GM19452 (cell line): Measurements from ENCODE around the gene OR5AR1.
"Not testable (repeated sequence)": the region's sequence is repeated elsewhere in the genome, so short reads cannot be mapped to it uniquely, and the experiment has no call there.

ENCODE experiments used
- ATAC-seq: cut with Tn5 transposase; IDR thresholded peaks from one replicate; pipeline ENCODE4 v1.9.1; 2021; ENCODE audit not compliant: unreplicated experiment

Gene OR5AR1

DNA sequence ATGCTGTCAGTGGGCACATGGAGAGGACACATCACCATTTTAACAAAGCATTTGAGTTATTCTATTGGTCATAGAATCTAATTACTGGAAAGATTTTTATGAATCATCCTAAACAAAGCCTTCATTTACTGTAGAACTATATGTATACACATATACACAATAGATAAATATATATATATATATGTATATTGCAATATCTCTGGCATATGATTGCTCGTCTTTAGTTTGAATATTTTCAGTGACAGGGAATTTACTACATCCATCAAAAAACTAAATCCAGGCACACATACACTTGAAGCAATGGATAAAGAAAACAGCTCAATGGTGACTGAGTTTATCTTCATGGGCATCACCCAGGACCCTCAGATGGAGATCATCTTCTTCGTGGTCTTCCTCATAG, at the start of gene OR5AR1:
OR5AR1 (plus strand) TSS at position 301 of the 400 bp plus-strand sequence; CDS start at position 301, 0 bp downstream.
- ATAC-seq, result no peak

DNA sequence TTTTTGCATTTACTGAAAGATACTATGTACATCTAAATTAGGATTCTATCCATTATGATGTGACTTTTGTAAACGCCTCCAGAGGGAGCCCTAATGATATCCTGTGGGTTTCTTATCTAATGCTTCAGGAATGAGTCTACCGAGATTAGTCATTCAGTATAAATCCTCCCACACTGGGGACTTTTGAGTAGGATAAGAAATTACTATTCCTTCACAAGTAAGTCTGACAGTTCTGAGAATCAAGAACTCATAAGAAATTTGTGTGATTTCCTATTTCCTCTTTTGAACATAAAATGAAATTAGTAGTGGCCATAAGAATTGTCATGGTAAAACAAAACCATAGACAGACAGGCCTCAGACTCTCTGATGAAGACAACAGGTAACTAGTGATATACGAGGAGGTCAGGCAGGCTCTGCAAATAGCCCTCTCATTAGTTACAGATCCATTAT, 38.8 kb upstream of the OR5AR1 start:
- no peak for ATAC-seq

DNA sequence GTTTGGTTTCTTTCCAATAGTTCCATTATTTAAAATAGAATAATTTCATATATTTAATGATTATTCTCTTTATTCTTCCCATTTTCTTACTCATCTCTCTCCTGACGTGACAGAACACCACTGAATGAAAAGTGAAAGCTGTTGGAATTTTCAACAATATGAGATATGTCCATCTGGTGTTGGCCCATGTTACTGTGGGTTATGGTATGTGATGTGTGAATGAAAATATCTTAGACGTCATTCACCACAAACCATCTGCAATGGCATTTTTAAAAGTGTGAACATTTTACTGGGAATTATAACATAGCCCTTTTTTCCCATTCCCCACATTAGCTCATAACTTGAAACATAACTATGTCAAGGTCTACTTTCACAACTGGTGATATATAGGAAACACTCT, 37.5 kb upstream of the OR5AR1 start:
- no peak for ATAC-seq

DNA sequence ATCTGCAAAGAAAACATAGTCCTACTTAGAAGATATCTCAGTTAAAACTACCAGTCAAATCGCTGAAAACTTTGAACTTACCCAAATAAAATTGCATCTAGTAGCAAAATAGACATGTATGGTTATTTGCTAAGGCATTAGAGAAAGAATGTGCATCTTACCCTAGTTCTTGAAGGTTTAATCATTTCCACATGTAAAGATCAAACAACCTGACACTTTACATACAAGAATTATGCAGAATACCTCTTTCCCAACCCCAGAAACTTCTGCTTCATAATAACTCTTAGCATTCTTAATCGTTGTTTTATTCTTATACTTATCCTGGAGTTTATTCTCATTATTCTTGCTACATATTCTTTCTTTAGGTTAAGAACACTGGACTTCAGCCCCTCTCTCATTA, 31.2 kb upstream of the OR5AR1 start:
- ATAC-seq, result no peak

DNA sequence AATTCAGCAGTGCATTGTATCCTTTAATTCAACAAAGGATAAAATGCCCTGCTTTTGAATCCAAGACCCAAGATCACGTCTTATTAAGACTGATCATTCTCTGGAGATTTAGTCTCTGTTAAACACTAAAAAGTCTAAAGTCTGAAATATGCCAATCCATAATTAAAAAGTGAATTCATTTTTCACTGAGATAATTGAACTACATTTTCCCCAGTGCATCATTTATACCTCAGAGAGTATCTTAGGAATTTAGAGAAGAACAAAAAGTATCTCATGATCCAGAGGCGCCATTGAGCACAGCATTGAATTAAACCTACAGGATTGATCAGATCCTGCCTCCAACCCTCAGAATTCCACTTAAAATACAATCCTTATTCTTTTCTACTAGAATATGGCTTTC, 26.6 kb upstream of the OR5AR1 start:
- no peak for ATAC-seq

DNA sequence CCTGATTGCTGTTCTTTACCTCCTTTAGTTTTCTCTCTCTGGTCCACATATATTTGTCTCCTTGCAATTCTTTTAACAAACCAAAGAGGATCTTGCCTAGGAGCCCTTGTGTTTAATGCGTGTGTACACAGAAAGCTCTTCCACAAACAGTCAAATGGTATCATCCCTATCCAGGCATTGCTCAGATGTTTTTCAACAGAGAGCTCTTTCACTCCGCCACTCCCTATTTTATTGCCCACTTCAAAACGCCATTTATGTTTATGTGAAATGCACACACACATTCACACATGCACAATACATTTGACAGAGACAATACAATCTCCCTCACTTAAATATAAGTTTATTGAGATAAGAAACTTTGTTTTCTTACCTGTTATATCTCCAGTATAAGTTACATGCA, 26.0 kb upstream of the OR5AR1 start:
- ATAC-seq, result no peak

DNA sequence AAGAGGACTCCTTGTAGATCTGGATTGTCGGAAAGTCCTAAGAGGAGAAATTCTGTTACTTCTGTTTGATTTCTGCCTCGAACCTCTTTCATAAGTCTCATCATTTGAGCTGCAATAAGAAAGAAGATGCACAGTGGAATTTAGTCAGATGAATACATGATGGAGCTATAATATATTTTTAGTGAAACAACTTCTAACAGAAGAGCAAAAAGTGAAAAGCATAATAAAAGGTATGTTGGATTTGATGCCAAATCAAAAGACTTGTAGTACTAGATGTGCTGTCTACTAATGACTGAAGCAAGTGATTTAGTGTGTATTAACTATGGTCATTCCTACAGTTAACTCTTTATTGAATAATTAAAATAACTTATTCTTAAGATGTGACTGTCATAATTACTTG, 21.1 kb upstream of the OR5AR1 start, which contains the start of gene OR5AP2:
OR5AP2 (minus strand) TSS at position 101 of the 400 bp plus-strand sequence; CDS start at position 101, 0 bp downstream.
- ATAC-seq, result no peak

DNA sequence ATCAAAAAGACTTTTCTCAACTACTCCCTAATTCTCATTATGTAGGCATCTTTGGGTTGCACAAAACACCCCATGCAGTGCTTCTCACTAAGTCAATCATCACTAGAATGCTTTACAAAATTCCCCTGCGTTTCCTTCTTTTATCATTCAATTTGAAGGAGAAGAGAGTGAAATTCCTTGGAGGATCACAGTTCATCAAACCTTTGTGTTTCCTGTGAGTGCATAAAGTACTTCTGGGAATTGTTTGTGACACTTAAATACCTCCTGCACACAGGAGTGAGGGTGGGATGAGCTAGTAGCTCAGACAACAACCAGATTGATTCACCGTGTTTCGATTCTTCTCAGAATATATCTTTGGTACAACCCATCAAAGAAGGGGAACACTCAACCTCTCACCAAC, 3.7 kb upstream of the OR5AR1 start:
- no peak for ATAC-seq

DNA sequence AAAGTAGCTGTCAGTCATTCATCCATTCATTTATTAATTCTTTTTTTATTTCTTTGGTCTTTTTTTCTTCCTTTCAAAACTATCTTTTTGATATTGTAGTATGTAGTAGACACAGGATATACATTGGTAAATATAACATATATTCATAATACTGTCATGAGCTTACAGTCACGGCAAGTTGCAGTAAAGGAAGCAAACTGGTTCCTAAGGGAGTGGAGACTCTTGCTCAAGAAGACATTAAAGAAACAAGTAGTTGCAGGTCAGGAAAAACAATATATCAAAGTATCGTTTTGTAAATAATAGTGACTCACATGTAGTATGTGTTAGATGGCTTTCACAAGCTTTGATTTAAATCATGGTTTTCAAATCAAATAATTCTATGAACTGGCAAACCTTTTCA, 7.5 kb downstream of the OR5AR1 start:
- ATAC-seq, result no peak

DNA sequence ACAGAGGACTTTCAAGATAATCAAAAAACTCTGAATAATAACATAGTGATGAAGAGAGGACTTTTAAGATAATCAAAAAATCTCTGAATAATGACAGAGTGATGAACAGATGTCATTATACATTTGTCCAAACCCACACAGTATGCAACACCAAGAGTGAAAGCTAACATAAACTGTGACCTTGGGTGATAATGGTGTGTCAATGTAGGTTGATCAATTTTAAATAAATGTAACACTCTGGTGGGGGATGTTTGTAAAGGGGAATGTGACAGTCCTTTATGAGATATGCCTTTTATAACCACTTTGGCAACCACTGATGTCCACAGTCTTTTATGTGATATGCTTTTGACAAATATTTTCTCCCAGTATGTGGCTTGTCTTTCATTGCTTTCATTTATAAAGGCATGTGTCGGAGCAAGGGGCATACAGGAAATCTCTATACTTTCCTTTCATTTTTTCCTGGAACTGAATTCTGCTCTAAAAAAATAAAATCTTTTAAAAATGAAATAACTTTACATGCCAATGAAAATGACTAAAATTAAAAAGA, 25.1 kb downstream of the OR5AR1 start:
- ATAC-seq, result no peak

DNA sequence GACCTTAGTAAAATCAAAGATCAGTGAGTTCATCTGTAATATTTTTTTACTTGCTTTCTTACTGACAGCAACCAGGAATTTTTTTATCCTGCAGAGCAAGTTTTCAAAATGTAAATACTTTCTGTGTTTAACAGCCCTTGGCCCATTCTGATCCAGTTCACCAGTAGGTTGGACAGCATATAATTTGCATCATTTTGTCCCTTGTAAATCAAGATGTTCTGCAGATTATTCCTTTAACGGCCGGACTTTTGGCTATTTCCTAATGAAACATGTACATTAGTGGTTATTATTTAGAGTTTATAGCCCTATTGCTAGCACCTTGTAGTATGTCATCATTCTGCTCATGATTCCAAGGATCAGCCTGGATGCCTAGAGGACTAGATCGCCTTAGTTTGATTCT, 27.7 kb downstream of the OR5AR1 start:
- ATAC-seq, result not testable (repeated sequence)

DNA sequence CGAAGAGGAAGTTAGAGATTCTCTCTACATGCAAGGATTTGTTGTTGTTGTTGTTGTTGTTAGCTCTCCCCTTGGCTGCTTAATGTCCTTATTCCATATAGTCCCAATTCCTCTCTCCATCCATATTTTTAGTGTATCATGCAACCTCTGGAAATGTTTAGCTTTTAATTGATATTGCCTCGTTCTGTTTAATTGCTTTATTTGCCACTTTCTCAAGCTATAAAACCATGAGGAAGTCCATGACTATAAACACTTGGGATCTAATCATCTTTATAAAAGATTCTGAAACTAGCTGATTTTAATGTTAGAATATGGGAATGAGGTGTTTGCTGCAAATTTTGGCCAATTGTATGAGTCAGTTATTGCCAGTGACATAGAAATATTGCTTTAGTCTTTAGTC, 29.9 kb downstream of the OR5AR1 start:
- no peak for ATAC-seq

DNA sequence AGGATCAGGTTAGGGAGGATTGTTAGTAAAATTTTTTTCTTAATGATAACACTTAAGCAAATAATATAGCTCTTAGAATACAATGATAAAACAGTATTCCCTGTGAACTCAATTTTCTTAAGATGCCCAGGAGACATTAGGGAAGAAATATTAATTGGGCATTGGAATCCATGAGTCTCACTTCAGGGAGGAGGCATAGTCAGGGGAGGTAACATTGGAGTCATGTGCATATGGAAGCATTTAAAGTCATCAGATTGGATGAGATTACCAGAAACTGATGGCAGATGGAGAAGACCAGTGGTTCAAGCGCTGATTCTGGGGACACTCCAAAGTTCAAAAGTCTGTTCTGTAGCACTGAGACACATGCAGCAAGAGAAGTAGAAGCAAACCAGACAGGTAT, 35.3 kb downstream of the OR5AR1 start, which contains the start of gene OR9G1:
OR9G1 (plus strand) TSS at position 301 of the 400 bp plus-strand sequence. CDS start 1,293 bp downstream, outside the sequence.
- ATAC-seq, result no peak

DNA sequence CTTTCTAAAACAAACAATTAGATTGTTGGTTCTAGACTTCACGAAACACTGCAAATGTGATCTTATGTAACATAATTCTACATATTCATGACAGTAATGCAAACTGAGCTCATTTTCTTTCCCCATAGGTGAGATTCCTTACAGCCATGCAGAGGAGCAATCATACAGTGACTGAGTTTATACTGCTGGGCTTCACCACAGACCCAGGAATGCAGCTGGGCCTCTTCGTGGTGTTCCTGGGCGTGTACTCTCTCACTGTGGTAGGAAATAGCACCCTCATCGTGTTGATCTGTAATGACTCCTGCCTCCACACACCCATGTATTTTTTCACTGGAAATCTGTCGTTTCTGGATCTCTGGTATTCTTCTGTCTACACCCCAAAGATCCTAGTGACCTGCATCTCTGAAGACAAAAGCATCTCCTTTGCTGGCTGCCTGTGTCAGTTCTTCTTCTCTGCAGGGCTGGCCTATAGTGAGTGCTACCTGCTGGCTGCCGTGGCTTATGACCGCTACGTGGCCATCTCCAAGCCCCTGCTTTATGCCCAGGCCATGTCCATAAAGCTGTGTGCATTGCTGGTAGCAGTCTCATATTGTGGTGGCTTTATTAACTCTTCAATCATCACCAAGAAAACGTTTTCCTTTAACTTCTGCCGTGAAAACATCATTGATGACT, 36.9 kb downstream of the OR5AR1 start:
- no peak for ATAC-seq

DNA sequence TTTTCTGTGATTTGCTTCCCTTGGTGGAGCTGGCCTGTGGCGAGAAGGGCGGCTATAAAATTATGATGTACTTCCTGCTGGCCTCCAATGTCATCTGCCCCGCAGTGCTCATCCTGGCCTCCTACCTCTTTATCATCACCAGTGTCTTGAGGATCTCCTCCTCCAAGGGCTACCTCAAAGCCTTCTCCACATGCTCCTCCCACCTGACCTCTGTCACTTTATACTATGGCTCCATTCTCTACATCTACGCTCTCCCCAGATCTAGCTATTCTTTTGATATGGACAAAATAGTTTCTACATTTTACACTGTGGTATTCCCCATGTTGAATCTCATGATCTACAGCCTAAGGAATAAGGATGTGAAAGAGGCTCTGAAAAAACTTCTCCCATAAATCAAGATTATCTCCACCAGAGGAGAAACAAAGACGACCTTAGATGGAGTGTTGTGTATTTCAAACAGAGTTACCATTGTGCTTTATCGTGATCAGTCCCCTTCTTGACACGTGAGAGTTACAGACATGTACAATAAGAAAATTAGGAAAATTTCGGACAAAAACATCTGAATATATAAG, 37.5 kb downstream of the OR5AR1 start:
- no peak for ATAC-seq

DNA sequence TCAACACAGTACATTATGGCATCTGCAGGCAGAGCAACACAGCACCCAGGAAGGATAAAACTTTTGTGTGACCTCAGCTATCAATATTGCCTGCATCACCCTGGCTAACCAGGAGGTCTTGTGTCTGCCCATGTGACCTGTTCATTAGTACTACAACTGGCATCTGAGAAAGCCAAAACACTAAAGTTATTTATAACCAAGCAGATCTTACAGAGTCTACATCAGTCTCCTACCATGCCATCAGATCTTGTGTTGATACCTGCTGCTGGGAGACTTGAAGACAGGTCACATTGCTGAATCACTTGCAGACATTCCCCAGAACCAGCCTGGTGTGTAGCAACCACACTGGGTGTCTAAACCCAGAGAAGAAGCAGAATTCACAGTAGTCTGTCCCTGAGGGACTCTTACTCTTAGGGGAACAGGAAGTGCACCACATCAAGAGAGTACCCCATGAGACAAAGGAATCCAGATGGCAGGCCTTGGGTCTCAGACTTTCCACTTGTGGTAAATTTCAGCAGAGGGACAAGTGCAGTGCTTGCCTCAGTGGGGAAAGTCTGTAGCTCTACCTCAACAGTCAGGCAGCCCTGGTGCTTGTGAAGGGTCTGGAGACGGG, 42.4 kb downstream of the OR5AR1 start:
- ATAC-seq, result no peak

DNA sequence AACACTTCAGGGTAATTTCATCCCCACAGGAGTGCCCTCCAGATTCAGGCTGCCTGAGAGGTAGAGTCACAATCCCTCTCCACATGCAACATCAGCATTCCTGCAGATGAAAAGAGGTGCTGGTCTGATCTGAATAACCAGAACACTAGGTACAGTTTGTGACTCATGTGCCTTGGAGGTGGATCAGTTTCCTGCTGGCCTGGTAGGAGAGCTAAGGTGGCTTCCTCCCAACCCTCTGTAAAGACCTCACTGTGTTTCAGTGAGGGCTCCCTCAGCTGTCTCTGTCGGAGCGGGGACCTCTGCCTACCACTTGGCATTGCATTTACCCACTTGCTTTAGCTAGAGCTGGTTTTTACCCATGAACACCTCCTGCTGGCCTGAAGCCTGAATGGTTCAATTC, 43.0 kb downstream of the OR5AR1 start:
- ATAC-seq, result no peak

DNA sequence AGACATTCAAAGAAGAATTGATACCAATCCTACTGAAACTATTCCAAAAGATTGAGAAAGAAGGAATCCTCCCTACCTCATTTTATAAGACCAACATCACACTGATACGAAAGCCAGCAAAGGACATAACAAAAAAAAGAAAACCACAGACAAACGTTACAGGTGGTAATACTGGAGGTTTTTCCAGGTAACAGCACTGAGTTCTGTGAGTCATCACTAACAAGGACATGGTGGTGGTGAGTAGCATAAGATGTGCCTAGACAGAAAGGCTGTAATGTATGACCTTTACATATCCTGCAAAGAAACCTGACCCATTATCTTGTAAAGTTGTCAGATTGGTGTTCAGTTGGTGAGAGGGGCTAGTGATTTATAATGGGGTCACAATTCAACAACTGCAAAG, 50.7 kb downstream of the OR5AR1 start:
- ATAC-seq, result no peak
